Sciatic nerve (tissue), 1 donor: Measurements from ENCODE around the gene GPR68. TPM values are rescaled to one million over a fixed set of nuclear protein-coding genes. Genes with fewer than 3 reads are reported as not detected.

Experiments used
- total RNA-seq: library from RNA; stranded (reverse); fragmentation: NEBNext Ultra II Directional; extraction: Animal tissue kit (Norgen Biotek cat#: 25700); gene quantifications from one replicate; pipeline ENCODE4 v1.2.1, GENCODE V29; 2021
- donor health status: DM: no; HTN: no; CAD: no.

GPR68 gene
- total RNA-seq, 1 donor from 2014 or later = 1.6 TPM

Other genes starting within 250 kb of the GPR68 start
- 30.4 TPM for gene RPS6KA5, start 184.1 kb downstream of the GPR68 start, total RNA-seq
- 53.8 TPM for gene DGLUCY, start 130.6 kb downstream of the GPR68 start, total RNA-seq
- gene CCDC88C, start 173.1 kb upstream of the GPR68 start, total RNA-seq = 16.2 TPM